Liver (tissue), 9 donors: ENCODE measurements around the gene CPT1A. TPM values are rescaled to one million over a fixed set of nuclear protein-coding genes. Genes with fewer than 3 reads are reported as not detected.

Experiments
- DNase-seq: peaks from one replicate; pipeline ENCODE4 v3.0.0-alpha.2; 2017; ENCODE audit warnings: low spot score
- H3K27ac ChIP-seq, 2 donors: one replicate each; pipeline ENCODE4 v1.7.0; 2013; ENCODE audit warnings: inconsistent platforms in 2 of 2, low read length in 2 of 2, control low read depth in 1 of 2, low read depth in 1 of 2, mild to moderate bottlenecking in 1 of 2
- H3K27me3 ChIP-seq, 4 donors: one replicate each; pipeline versions ENCODE4 v1.6.1 to v1.7.0; 2013; ENCODE audit warnings: low read length in 3 of 4, inconsistent platforms in 1 of 4, mild to moderate bottlenecking in 1 of 4, moderate library complexity in 1 of 4; ENCODE audit not compliant: control insufficient read depth in 4 of 4, insufficient read depth in 4 of 4
- H3K36me3 ChIP-seq, 4 donors: one replicate each; pipeline versions ENCODE4 v1.6.1 to v1.7.0; 2013; ENCODE audit warnings: low read length in 3 of 4, mild to moderate bottlenecking in 3 of 4, low read depth in 1 of 4, moderate library complexity in 1 of 4; ENCODE audit not compliant: control insufficient read depth in 4 of 4, insufficient read depth in 3 of 4
- H3K4me1 ChIP-seq, 4 donors: one replicate each; pipeline versions ENCODE4 v1.6.1 to v1.7.0; 2013; ENCODE audit warnings: low read length in 3 of 4, mild to moderate bottlenecking in 3 of 4, moderate library complexity in 1 of 4; ENCODE audit not compliant: control insufficient read depth in 4 of 4, insufficient read depth in 4 of 4
- H3K4me3 ChIP-seq, 3 donors: one replicate each; pipeline versions ENCODE4 v1.6.1 to v1.7.0; 2013; ENCODE audit warnings: low read length in 3 of 3, control low read depth in 1 of 3, low read depth in 1 of 3, mild to moderate bottlenecking in 1 of 3
- H3K9ac ChIP-seq, 2 donors: one replicate each; pipeline ENCODE4 v1.7.0; 2013; ENCODE audit warnings: low read length in 2 of 2, mild to moderate bottlenecking in 2 of 2, moderate library complexity in 2 of 2, control low read depth in 1 of 2, low read depth in 1 of 2
- H3K9me3 ChIP-seq, 4 donors: one replicate each; pipeline versions ENCODE4 v1.6.1 to v1.7.0; 2013; ENCODE audit warnings: low read length in 3 of 4; ENCODE audit not compliant: control insufficient read depth in 4 of 4
- ATF3 ChIP-seq: IDR thresholded peaks from 2 replicates; pipeline ENCODE4 v1.6.1; 2016; ENCODE audit warnings: antibody characterized with exemption
- CTCF ChIP-seq: fragments of 150-350 bp; IDR thresholded peaks from 2 replicates; pipeline ENCODE4 v1.5.1; 2017; ENCODE audit warnings: improper control_type of control experiment, low read depth, low read length; ENCODE audit not compliant: missing input control
- EGR1 ChIP-seq, 2 donors: IDR thresholded peaks; 2 replicates each; pipeline ENCODE4 v1.6.1; 2016 to 2018; ENCODE audit warnings: antibody characterized with exemption in 2 of 2, low read depth in 2 of 2
- FOXA1 ChIP-seq: IDR thresholded peaks from 2 replicates; pipeline ENCODE4 v1.6.1; 2016; ENCODE audit warnings: antibody characterized with exemption
- FOXA2 ChIP-seq: IDR thresholded peaks from 2 replicates; pipeline ENCODE4 v1.6.1; 2016; ENCODE audit warnings: antibody characterized with exemption
- GABPA ChIP-seq, 2 donors: IDR thresholded peaks in 1 of 2; conservative IDR thresholded peaks in 1 of 2; 2 replicates each; pipeline ENCODE4 v1.6.1; 2016; ENCODE audit warnings: antibody characterized with exemption in 2 of 2, mild to moderate bottlenecking in 1 of 2, moderate library complexity in 1 of 2
- HNF4A ChIP-seq, 2 donors: conservative IDR thresholded peaks; 2 replicates each; pipeline ENCODE4 v1.6.1; 2016; ENCODE audit warnings: antibody characterized with exemption in 2 of 2, mild to moderate bottlenecking in 2 of 2
- HNF4G ChIP-seq: IDR thresholded peaks from 2 replicates; pipeline ENCODE4 v1.6.1; 2016; ENCODE audit warnings: antibody characterized with exemption
- JUND ChIP-seq, 2 donors: IDR thresholded peaks; 2 replicates each; pipeline ENCODE4 v1.6.1; 2016; ENCODE audit warnings: antibody characterized with exemption in 2 of 2
- NR2F2 ChIP-seq: IDR thresholded peaks from 2 replicates; pipeline ENCODE4 v1.6.1; 2016; ENCODE audit warnings: antibody characterized with exemption
- RAD21 ChIP-seq, 2 donors: IDR thresholded peaks; 2 replicates each; pipeline ENCODE4 v1.6.1; 2016; ENCODE audit warnings: antibody characterized with exemption in 2 of 2, mild to moderate bottlenecking in 2 of 2
- RXRA ChIP-seq, 2 donors: IDR thresholded peaks; 2 replicates each; pipeline ENCODE4 v1.6.1; 2017 to 2018; ENCODE audit warnings: antibody characterized with exemption in 2 of 2, mild to moderate bottlenecking in 1 of 2
- SP1 ChIP-seq: IDR thresholded peaks from 2 replicates; pipeline ENCODE4 v1.6.1; 2018; ENCODE audit warnings: antibody characterized with exemption, mild to moderate bottlenecking
- TAF1 ChIP-seq: conservative IDR thresholded peaks from 2 replicates; pipeline ENCODE4 v1.6.1; 2016; ENCODE audit warnings: antibody characterized with exemption, mild to moderate bottlenecking
- YY1 ChIP-seq: IDR thresholded peaks from 2 replicates; pipeline ENCODE4 v1.6.1; 2016; ENCODE audit warnings: antibody characterized with exemption, mild to moderate bottlenecking
- ZBTB33 ChIP-seq: IDR thresholded peaks from 2 replicates; pipeline ENCODE4 v1.6.1; 2016; ENCODE audit warnings: antibody characterized with exemption
- WGBS: extraction: QIAGEN DNeasy Blood & Tissue Kit; methylation state at CpG from one replicate; pipeline ENCODE4 v1.1.7; 2013; 5-methylcytosine and 5-hydroxymethylcytosine counted together
- polyA plus RNA-seq, 2 donors: library from polyadenylated mRNA; stranded (reverse) in 1 of 2; unstranded in 1 of 2; fragments of 200-250 nt in 1 of 2; fragments of >200 nt in 1 of 2; fragmentation: Nextera tagmentation in 1 of 2; extraction: Ambion mirVana in 1 of 2; gene quantifications; one replicate each; pipeline versions ENCODE4 v1.2.1 to v1.2.3, GENCODE V29; 2013 to 2015
- total RNA-seq, 2 donors: library from RNA; depleted of rRNA; stranded (reverse); fragments of >200 nt; gene quantifications; one replicate each; pipeline ENCODE4 v1.2.3, GENCODE V29; 2014
- TF ChIP-seq, protein P1 (sequence below): IDR thresholded peaks from 2 replicates; pipeline ENCODE4 v1.6.1; 2016; ENCODE audit warnings: antibody characterized with exemption, mild to moderate bottlenecking
- donor health status: healthy.
- donor health status: healthy.
- donor health status: healthy.
- donor health status: healthy.
- donor health status: healthy.

Gene CPT1A
- total and polyA plus RNA-seq, 4 donors: 17.2 to 232 (median 61.0) TPM

- Histone ChIP-seq H3K4me3 (no peak overlapping the region), H3K27me3 (no peaks in the 10 kb centered on the region), H3K36me3 (peaks cover 0 to 6% (median 0%) of the 10 kb centered on the region in 4 donors), H3K9ac (no peak overlapping the region), H3K9me3 (no peaks in the 10 kb centered on the region), H3K4me1 (peaks cover 27 to 82% (median 62%) of the 10 kb centered on the region in 4 donors), H3K27ac (peak overlapping the region; percentile 25 to 46)
- TF ChIP-seq, protein P1, sequence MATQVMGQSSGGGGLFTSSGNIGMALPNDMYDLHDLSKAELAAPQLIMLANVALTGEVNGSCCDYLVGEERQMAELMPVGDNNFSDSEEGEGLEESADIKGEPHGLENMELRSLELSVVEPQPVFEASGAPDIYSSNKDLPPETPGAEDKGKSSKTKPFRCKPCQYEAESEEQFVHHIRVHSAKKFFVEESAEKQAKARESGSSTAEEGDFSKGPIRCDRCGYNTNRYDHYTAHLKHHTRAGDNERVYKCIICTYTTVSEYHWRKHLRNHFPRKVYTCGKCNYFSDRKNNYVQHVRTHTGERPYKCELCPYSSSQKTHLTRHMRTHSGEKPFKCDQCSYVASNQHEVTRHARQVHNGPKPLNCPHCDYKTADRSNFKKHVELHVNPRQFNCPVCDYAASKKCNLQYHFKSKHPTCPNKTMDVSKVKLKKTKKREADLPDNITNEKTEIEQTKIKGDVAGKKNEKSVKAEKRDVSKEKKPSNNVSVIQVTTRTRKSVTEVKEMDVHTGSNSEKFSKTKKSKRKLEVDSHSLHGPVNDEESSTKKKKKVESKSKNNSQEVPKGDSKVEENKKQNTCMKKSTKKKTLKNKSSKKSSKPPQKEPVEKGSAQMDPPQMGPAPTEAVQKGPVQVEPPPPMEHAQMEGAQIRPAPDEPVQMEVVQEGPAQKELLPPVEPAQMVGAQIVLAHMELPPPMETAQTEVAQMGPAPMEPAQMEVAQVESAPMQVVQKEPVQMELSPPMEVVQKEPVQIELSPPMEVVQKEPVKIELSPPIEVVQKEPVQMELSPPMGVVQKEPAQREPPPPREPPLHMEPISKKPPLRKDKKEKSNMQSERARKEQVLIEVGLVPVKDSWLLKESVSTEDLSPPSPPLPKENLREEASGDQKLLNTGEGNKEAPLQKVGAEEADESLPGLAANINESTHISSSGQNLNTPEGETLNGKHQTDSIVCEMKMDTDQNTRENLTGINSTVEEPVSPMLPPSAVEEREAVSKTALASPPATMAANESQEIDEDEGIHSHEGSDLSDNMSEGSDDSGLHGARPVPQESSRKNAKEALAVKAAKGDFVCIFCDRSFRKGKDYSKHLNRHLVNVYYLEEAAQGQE: no peak
- TF ChIP-seq GABPA (IDR thresholded peaks at IDR 0.05 in 1 of 2, conservative IDR thresholded peaks at IDR 0.05 in 1 of 2): no peak
- no peak for TF ChIP-seq ATF3
- TF ChIP-seq ZBTB33: no peak
- TF ChIP-seq HNF4G: no peak
- no peak for TF ChIP-seq NR2F2
- TF ChIP-seq RXRA (IDR thresholded peaks at IDR 0.05): no peak
- no peak for TF ChIP-seq FOXA2
- no peak for TF ChIP-seq CTCF
- no peak for TF ChIP-seq YY1
- no peak for TF ChIP-seq SP1
- TF ChIP-seq JUND (IDR thresholded peaks at IDR 0.05): no peak
- no peak for TF ChIP-seq HNF4A (conservative IDR thresholded peaks at IDR 0.05)
- TF ChIP-seq FOXA1: no peak
- no peak for TF ChIP-seq TAF1
- TF ChIP-seq RAD21 (IDR thresholded peaks at IDR 0.05): no peak
- TF ChIP-seq EGR1 (IDR thresholded peaks at IDR 0.05; ENCODE audit: low read depth in 2 of 2): no peak
- 72% methylated on average over 8 of the region's 8 CpGs for WGBS
- no peak for DNase-seq
These were observed 9.1 kb downstream of the CPT1A start for GRCh38 chr11:68832476-68833181.
